HepG2 (cell line): ENCODE measurements around the gene TAS1R3. TPM values are rescaled to one million over a fixed set of nuclear protein-coding genes. Genes with fewer than 3 reads are reported as not detected.

Source experiments
- FOXK2 ChIP-seq: fragments of 450-650 bp; IDR thresholded peaks from 2 replicates; pipeline ENCODE4 v1.6.1; 2016
- GATAD1 ChIP-seq: IDR thresholded peaks from 2 replicates; pipeline ENCODE4 v1.6.1; 2016; ENCODE audit warnings: missing genetic modification reagents, missing compliant biosample characterization
- HNRNPL ChIP-seq: fragments of 200-400 bp; formaldehyde crosslinking; IDR thresholded peaks from 2 replicates; pipeline ENCODE4 v1.6.1; 2017; ENCODE audit warnings: mild to moderate bottlenecking, low read depth, low read length
- MAFG ChIP-seq: sonication (generic); formaldehyde crosslinking; IDR thresholded peaks from 2 replicates; pipeline ENCODE4 v1.5.1; 2020; ENCODE audit warnings: mild to moderate bottlenecking, missing genetic modification reagents
- MATR3 ChIP-seq: sonication (generic); formaldehyde crosslinking; IDR thresholded peaks from 2 replicates; pipeline ENCODE4 v1.4.0; 2020; ENCODE audit warnings: missing genetic modification reagents
- NBN ChIP-seq: fragments of 450-650 bp; conservative IDR thresholded peaks from 2 replicates; pipeline ENCODE4 v1.6.1; 2017
- NFKBIZ ChIP-seq: IDR thresholded peaks from 2 replicates; pipeline ENCODE4 v1.6.1; 2018; ENCODE audit warnings: missing genetic modification reagents, missing compliant biosample characterization
- NR2F6 ChIP-seq, 2 experiments: IDR thresholded peaks; 2 replicates each; pipeline ENCODE4 v1.6.1; 2016; ENCODE audit warnings: antibody characterized with exemption in 1 of 2, mild to moderate bottlenecking in 1 of 2
- RARA ChIP-seq: IDR thresholded peaks from 2 replicates; pipeline ENCODE4 v1.6.1; 2016; ENCODE audit warnings: missing genetic modification reagents, missing compliant biosample characterization
- RXRA ChIP-seq: sonication (generic); formaldehyde crosslinking; IDR thresholded peaks from 2 replicates; pipeline ENCODE4 v1.5.1; 2020; ENCODE audit warnings: missing genetic modification reagents
- SNAPC4 ChIP-seq: sonication (generic); formaldehyde crosslinking; IDR thresholded peaks from 2 replicates; pipeline ENCODE4 v1.4.0; 2020; ENCODE audit warnings: mild to moderate bottlenecking, missing genetic modification reagents
- SNRNP70 ChIP-seq: fragments of 200-400 bp; formaldehyde crosslinking; IDR thresholded peaks from 2 replicates; pipeline ENCODE4 v1.6.1; 2017; ENCODE audit warnings: mild to moderate bottlenecking, low read depth, low read length, moderate library complexity
- TARDBP ChIP-seq: sonication (generic); formaldehyde crosslinking; IDR thresholded peaks from 2 replicates; pipeline ENCODE4 v1.8.0; 2022; ENCODE audit warnings: mild to moderate bottlenecking, missing genetic modification reagents
- TOE1 ChIP-seq: sonication (generic); formaldehyde crosslinking; IDR thresholded peaks from 2 replicates; pipeline ENCODE4 v1.4.0; 2020; ENCODE audit warnings: mild to moderate bottlenecking, missing genetic modification reagents
- ZBTB7A ChIP-seq: sonication (generic); formaldehyde crosslinking; IDR thresholded peaks from 2 replicates; pipeline ENCODE4 v1.8.0; 2022; ENCODE audit warnings: mild to moderate bottlenecking, missing genetic modification reagents
- ZNF253 ChIP-seq: sonication (generic); formaldehyde crosslinking; IDR thresholded peaks from 2 replicates; pipeline ENCODE4 v1.8.0; 2022; ENCODE audit warnings: mild to moderate bottlenecking, missing genetic modification reagents, borderline replicate concordance
- ZNF354B ChIP-seq: sonication (generic); formaldehyde crosslinking; IDR thresholded peaks from 2 replicates; pipeline ENCODE4 v1.8.0; 2022; ENCODE audit warnings: mild to moderate bottlenecking, missing genetic modification reagents
- ZNF460 ChIP-seq: sonication (generic); formaldehyde crosslinking; IDR thresholded peaks from 2 replicates; pipeline ENCODE4 v1.5.1; 2020; ENCODE audit warnings: missing genetic modification reagents, mild to moderate bottlenecking, borderline replicate concordance
- ZNF512 ChIP-seq: sonication (generic); formaldehyde crosslinking; IDR thresholded peaks from 2 replicates; pipeline ENCODE4 v1.4.0; 2020; ENCODE audit warnings: mild to moderate bottlenecking, missing genetic modification reagents
- ZNF839 ChIP-seq: sonication (generic); formaldehyde crosslinking; IDR thresholded peaks from 2 replicates; pipeline ENCODE4 v1.4.0; 2020; ENCODE audit warnings: missing genetic modification reagents, mild to moderate bottlenecking, borderline replicate concordance
- polyA plus RNA-seq, 8 experiments: library from polyadenylated mRNA; depleted of rRNA in 3 of 8; stranded (reverse) in 7 of 8; unstranded in 1 of 8; fragments of >200 nt; fragmentation: Illumina TruSeq in 4 of 8; extraction: Trizol in 4 of 8; gene quantifications; 2 replicates each; pipeline versions ENCODE4 v1.2.1 to v1.2.3, GENCODE V29; 2011 to 2016; ENCODE audit warnings: low read depth in 4 of 8, missing spikeins in 1 of 8, mixed read lengths in 1 of 8; ENCODE audit not compliant: insufficient read depth in 1 of 8
- total RNA-seq, 5 experiments: library from RNA; depleted of rRNA; stranded (reverse); fragments of >200 nt; fragmentation: Illumina TruSeq; extraction: Trizol; gene quantifications; 2 replicates each; pipeline ENCODE4 v1.2.3, GENCODE V29; 2016; ENCODE audit warnings: low read depth in 1 of 5
- TF ChIP-seq, protein P1 (sequence below): sonication (generic); formaldehyde crosslinking; IDR thresholded peaks from 2 replicates; pipeline ENCODE4 v1.5.0; 2020; ENCODE audit warnings: mild to moderate bottlenecking, missing genetic modification reagents

TAS1R3 gene
- total and polyA plus RNA-seq, 2 of the 13 experiments (the other 11 are each of a cell fraction or from before 2014, with no cell fraction given), result 0.13 to 0.15 TPM

GRCh38 chr1:1374929-1375662 lies 44.0 kb downstream of the TAS1R3 start, which contains the start of gene AURKAIP1 (continued):
- peak; percentile 82; the same call in 1 of the 2 replicates for TF ChIP-seq ZNF460 (CRISPR knock-in tag)
- no peak for TF ChIP-seq SNRNP70
- peak; percentile 68 for TF ChIP-seq RARA (CRISPR knock-in tag)
- TF ChIP-seq NR2F6 (IDR thresholded peaks at IDR 0.05), result no peak
- TF ChIP-seq NR2F6 (CRISPR knock-in tag; IDR thresholded peaks at IDR 0.05), result peak; percentile 76
- TF ChIP-seq TARDBP (CRISPR knock-in tag), result peak; percentile 98
- no peak for TF ChIP-seq ZNF354B (CRISPR knock-in tag)
- peak; percentile 97; the same call in 1 of the 2 replicates for TF ChIP-seq TOE1
- peak; percentile 98 for TF ChIP-seq GATAD1 (CRISPR knock-in tag)
- peak; percentile 30; the same call in 1 of the 2 replicates for TF ChIP-seq FOXK2
- TF ChIP-seq, protein P1, sequence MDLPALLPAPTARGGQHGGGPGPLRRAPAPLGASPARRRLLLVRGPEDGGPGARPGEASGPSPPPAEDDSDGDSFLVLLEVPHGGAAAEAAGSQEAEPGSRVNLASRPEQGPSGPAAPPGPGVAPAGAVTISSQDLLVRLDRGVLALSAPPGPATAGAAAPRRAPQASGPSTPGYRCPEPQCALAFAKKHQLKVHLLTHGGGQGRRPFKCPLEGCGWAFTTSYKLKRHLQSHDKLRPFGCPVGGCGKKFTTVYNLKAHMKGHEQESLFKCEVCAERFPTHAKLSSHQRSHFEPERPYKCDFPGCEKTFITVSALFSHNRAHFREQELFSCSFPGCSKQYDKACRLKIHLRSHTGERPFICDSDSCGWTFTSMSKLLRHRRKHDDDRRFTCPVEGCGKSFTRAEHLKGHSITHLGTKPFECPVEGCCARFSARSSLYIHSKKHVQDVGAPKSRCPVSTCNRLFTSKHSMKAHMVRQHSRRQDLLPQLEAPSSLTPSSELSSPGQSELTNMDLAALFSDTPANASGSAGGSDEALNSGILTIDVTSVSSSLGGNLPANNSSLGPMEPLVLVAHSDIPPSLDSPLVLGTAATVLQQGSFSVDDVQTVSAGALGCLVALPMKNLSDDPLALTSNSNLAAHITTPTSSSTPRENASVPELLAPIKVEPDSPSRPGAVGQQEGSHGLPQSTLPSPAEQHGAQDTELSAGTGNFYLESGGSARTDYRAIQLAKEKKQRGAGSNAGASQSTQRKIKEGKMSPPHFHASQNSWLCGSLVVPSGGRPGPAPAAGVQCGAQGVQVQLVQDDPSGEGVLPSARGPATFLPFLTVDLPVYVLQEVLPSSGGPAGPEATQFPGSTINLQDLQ, result peak; percentile 83; the same call in 1 of the 2 replicates
- no peak for TF ChIP-seq MAFG (CRISPR knock-in tag)
- no peak for TF ChIP-seq NBN
- TF ChIP-seq SNAPC4 (CRISPR knock-in tag), result no peak
- TF ChIP-seq ZBTB7A (CRISPR knock-in tag), result peak; percentile 96
- 0 out of 2 replicates have a peak, but pooled peaks have one; percentile 57 for TF ChIP-seq HNRNPL
- no peak for TF ChIP-seq MATR3 (CRISPR knock-in tag)
- 0 out of 2 replicates have a peak, but pooled peaks have one; percentile 5 for TF ChIP-seq ZNF253 (CRISPR knock-in tag)
- peak; percentile 90; the same call in 1 of the 2 replicates for TF ChIP-seq ZNF839 (CRISPR knock-in tag)
- no peak for TF ChIP-seq ZNF512 (CRISPR knock-in tag)
- TF ChIP-seq RXRA, result peak; percentile 90
- TF ChIP-seq NFKBIZ, result peak; percentile 83; the same call in 1 of the 2 replicates
